Sigmoid colon (tissue), 4 donors: ENCODE data around the gene DNAJC18.

Experiments
- EP300 ChIP-seq, 4 donors: sonication (generic); formaldehyde crosslinking; IDR thresholded peaks; one replicate each; pipeline ENCODE4 v1.6.1; 2017; ENCODE audit warnings: antibody characterized with exemption in 4 of 4
- POLR2A ChIP-seq, 2 donors: fragments of 450-650 bp; IDR thresholded peaks; one replicate each; pipeline ENCODE4 v1.6.1; 2016; ENCODE audit warnings: antibody characterized with exemption in 2 of 2, mild to moderate bottlenecking in 2 of 2, moderate library complexity in 2 of 2
- POLR2AphosphoS5 ChIP-seq, 4 donors: sonication (generic); formaldehyde crosslinking; IDR thresholded peaks; one replicate each; pipeline ENCODE4 v1.6.1; 2017; ENCODE audit warnings: antibody characterized with exemption in 4 of 4
- TF ChIP-seq, protein P1 (sequence below), 4 experiments: fragments of 450-650 bp in 3 of 4; fragments of 200-600 bp in 1 of 4; IDR thresholded peaks; one replicate each; pipeline ENCODE4 v1.5.1; 2016 to 2019; ENCODE audit warnings: antibody characterized with exemption in 4 of 4, mild to moderate bottlenecking in 3 of 4, moderate library complexity in 2 of 4

DNA sequence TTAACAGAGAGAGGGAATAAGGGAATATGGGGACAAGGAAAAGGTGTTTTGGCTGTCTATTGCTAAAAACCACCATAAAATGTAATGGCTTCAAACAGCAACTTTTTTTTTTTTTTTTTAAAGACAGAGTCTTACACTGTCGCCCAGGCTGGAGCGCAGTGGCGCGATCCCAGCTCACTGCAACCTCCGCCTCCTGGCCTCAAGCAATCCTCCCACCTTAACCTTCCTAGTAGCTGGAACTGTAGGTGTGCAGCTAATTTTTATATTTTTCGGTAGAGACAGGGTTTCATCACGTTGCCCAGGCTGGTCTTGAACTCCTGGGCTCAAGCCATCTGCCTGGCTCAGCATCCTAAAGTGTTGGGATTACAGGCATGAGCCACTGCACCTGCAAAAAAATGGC lies 31.1 kb downstream of the DNAJC18 start:
- TF ChIP-seq, protein P1, sequence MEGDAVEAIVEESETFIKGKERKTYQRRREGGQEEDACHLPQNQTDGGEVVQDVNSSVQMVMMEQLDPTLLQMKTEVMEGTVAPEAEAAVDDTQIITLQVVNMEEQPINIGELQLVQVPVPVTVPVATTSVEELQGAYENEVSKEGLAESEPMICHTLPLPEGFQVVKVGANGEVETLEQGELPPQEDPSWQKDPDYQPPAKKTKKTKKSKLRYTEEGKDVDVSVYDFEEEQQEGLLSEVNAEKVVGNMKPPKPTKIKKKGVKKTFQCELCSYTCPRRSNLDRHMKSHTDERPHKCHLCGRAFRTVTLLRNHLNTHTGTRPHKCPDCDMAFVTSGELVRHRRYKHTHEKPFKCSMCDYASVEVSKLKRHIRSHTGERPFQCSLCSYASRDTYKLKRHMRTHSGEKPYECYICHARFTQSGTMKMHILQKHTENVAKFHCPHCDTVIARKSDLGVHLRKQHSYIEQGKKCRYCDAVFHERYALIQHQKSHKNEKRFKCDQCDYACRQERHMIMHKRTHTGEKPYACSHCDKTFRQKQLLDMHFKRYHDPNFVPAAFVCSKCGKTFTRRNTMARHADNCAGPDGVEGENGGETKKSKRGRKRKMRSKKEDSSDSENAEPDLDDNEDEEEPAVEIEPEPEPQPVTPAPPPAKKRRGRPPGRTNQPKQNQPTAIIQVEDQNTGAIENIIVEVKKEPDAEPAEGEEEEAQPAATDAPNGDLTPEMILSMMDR (IDR thresholded peaks at IDR 0.05) = no peak
- TF ChIP-seq POLR2AphosphoS5 (IDR thresholded peaks at IDR 0.05) = no peak
- no peak for TF ChIP-seq EP300 (IDR thresholded peaks at IDR 0.05)
- no peak for TF ChIP-seq POLR2A (IDR thresholded peaks at IDR 0.05)
